OCI-LY1 (cell line): ENCODE results near the gene NPAS3.
A peak's percentile ranks its signal among the peaks of the same experiment; 100 is the strongest.

Experiments
- H2AFZ ChIP-seq: fragments of 200-600 bp; sonication (generic), shearing (Covaris generic); 2 replicates; pipeline ENCODE4 v1.6.0; 2014; ENCODE audit warnings: antibody characterized with exemption, mild to moderate bottlenecking, low read length
- H3F3A ChIP-seq: fragments of 200-600 bp; sonication (generic), shearing (Covaris generic); 2 replicates; pipeline ENCODE4 v1.6.0; 2014; ENCODE audit warnings: mild to moderate bottlenecking, antibody characterized with exemption, low read length, moderate library complexity; ENCODE audit not compliant: insufficient read depth
- H3K27ac ChIP-seq: fragments of 200-600 bp; sonication (generic); 2 replicates; pipeline ENCODE4 v1.5.1; 2014; ENCODE audit warnings: low read length, mixed run types, mild to moderate bottlenecking, low read depth; ENCODE audit not compliant: poor library complexity, severe bottlenecking
- H3K27me3 ChIP-seq: fragments of 200-600 bp; sonication (generic); 2 replicates; pipeline ENCODE4 v1.6.0; 2014; ENCODE audit warnings: antibody characterized with exemption, mild to moderate bottlenecking, low read length, moderate library complexity; ENCODE audit not compliant: insufficient read depth
- H3K36me3 ChIP-seq: fragments of 200-600 bp; sonication (generic); 2 replicates; pipeline ENCODE4 v1.6.1; 2014; ENCODE audit warnings: mild to moderate bottlenecking, antibody characterized with exemption, low read length, moderate library complexity, mixed read lengths; ENCODE audit not compliant: insufficient read depth
- H3K4me1 ChIP-seq: fragments of 200-600 bp; sonication (generic); 2 replicates; pipeline ENCODE4 v1.5.1; 2014; ENCODE audit warnings: mild to moderate bottlenecking, low read length, moderate library complexity; ENCODE audit not compliant: insufficient read depth, severe bottlenecking
- H3K4me2 ChIP-seq: fragments of 200-600 bp; sonication (generic), shearing (Covaris generic); 2 replicates; pipeline ENCODE4 v1.6.1; 2014; ENCODE audit warnings: low read length
- H3K4me3 ChIP-seq: fragments of 200-600 bp; sonication (generic); 2 replicates; pipeline ENCODE4 v1.5.1; 2014; ENCODE audit warnings: low read length, low read depth, mild to moderate bottlenecking, mixed read lengths; ENCODE audit not compliant: poor library complexity, severe bottlenecking
- H3K79me2 ChIP-seq: fragments of 200-600 bp; shearing (Covaris generic); 2 replicates; pipeline ENCODE4 v1.6.1; 2016; ENCODE audit warnings: mixed run types, low read length, mixed read lengths; ENCODE audit not compliant: insufficient read depth
- H3K9ac ChIP-seq: fragments of 200-600 bp; sonication (generic), shearing (Covaris generic); 2 replicates; pipeline ENCODE4 v1.6.1; 2014; ENCODE audit warnings: mild to moderate bottlenecking, low read length, mixed read lengths
- H3K9me2 ChIP-seq: fragments of 200-600 bp; sonication (generic), shearing (Covaris generic); 2 replicates; pipeline ENCODE4 v1.6.1; 2014; ENCODE audit warnings: low read depth, mild to moderate bottlenecking, low read length, mixed read lengths
- H3K9me3 ChIP-seq: fragments of 200-600 bp; shearing (Covaris generic); 2 replicates; pipeline ENCODE4 v1.6.1; 2014; ENCODE audit warnings: low read length, mixed read lengths
- H4K20me1 ChIP-seq: fragments of 200-600 bp; sonication (generic), shearing (Covaris generic); 2 replicates; pipeline ENCODE4 v1.6.0; 2016; ENCODE audit warnings: mild to moderate bottlenecking, low read length; ENCODE audit not compliant: insufficient read depth
- CTCF ChIP-seq: fragments of 200-600 bp; sonication (generic), shearing (Covaris generic); IDR thresholded peaks from 2 replicates; pipeline ENCODE4 v1.5.1; 2017; ENCODE audit warnings: mild to moderate bottlenecking, antibody characterized with exemption, low read length, moderate library complexity, mixed read lengths
- EZH2 ChIP-seq: fragments of 200-600 bp; sonication (generic), shearing (Covaris generic); IDR thresholded peaks from 2 replicates; pipeline ENCODE4 v1.8.0; 2017; ENCODE audit warnings: borderline replicate concordance, mixed run types, mild to moderate bottlenecking, antibody characterized with exemption, low read length, moderate library complexity, mixed read lengths

The NPAS3 gene

DNA sequence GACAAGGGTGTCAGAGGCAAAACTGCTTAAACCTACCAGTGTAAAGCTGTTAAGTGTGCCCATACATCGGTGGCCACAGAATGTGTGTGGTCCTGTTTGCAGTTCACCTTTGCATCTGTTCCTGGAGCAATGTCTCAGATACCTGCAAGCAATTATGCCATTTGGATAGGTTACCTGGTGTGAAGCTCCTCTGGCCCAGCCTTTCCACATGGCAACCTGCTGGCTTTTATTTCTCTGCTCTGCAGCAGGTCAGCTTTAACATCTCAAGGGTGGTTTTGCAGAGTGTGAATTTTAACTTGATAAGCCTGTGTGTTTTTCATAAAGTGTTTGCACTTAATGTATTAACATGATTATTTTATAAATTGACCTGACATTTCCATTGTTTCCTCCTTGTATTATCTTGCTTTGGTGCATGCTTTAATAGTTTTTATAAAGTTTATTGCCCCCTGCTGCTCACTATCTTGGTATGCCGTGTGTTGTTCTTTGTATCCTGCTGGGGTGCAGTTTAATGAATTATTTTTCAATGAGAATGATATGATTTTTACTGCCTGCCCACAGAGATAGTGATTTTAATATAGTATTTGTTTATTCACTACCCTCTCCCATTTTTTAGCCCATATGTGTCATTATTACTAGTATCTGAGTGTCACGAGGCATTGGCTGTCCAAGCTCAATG is 403.8 kb downstream of the NPAS3 start:
- no peak overlapping the region for H3K9ac ChIP-seq
- H3K36me3 ChIP-seq = no peaks in the 10 kb centered on the region
- H3K9me3 ChIP-seq = no peaks in the 10 kb centered on the region
- no peaks in the 10 kb centered on the region for H3K4me1 ChIP-seq
- no peaks in the 10 kb centered on the region for H3K9me2 ChIP-seq
- no peaks in the 10 kb centered on the region for H3K79me2 ChIP-seq
- TF ChIP-seq EZH2 = no peak
- peak; percentile 31; the same call in 1 of the 2 replicates for TF ChIP-seq CTCF
- no peak overlapping the region for H3K4me3 ChIP-seq
- no peaks in the 10 kb centered on the region for H3F3A ChIP-seq
- no peaks in the 10 kb centered on the region for H3K27me3 ChIP-seq
- H4K20me1 ChIP-seq = no peaks in the 10 kb centered on the region
- no peak overlapping the region for H3K4me2 ChIP-seq
- H2AFZ ChIP-seq = no peak overlapping the region
- H3K27ac ChIP-seq = no peak overlapping the region

DNA sequence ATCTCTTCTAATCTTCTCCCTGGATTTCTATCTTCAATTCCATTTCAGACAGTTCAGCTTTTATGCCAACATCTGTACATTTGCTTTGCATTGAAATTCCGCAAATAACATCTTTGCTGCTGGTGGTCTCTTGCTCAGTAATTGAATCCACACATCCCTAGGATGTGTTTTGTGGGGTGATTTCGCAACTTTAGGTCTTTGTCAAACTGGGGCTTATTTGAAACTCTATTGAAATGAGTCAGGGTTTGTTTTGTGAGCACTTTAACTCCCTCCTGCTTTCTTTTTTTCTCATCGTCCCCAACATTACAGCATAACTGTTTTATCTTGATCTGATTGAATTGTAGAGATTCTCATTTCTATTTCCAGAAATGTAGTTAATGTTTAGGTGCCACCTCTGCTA is 404.3 kb downstream of the NPAS3 start:
- TF ChIP-seq CTCF = no peak
- TF ChIP-seq EZH2 = no peak
- H3K79me2 ChIP-seq = no peaks in the 10 kb centered on the region
- no peaks in the 10 kb centered on the region for H3F3A ChIP-seq
- H4K20me1 ChIP-seq = no peaks in the 10 kb centered on the region
- H3K4me1 ChIP-seq = no peaks in the 10 kb centered on the region
- H2AFZ ChIP-seq = no peak overlapping the region
- no peaks in the 10 kb centered on the region for H3K9me2 ChIP-seq
- H3K4me2 ChIP-seq = no peak overlapping the region
- no peak overlapping the region for H3K27ac ChIP-seq
- H3K36me3 ChIP-seq = no peaks in the 10 kb centered on the region
- H3K9ac ChIP-seq = no peak overlapping the region
- no peaks in the 10 kb centered on the region for H3K9me3 ChIP-seq
- no peaks in the 10 kb centered on the region for H3K27me3 ChIP-seq
- H3K4me3 ChIP-seq = no peak overlapping the region

- Histone ChIP-seq H3F3A (no peaks in the 10 kb centered on the region), H3K27ac (no peak overlapping the region), H3K36me3 (no peaks in the 10 kb centered on the region), H3K79me2 (no peaks in the 10 kb centered on the region), H3K4me2 (no peak overlapping the region), H3K4me1 (no peaks in the 10 kb centered on the region), H2AFZ (no peak overlapping the region), H3K27me3 (no peaks in the 10 kb centered on the region), H4K20me1 (no peaks in the 10 kb centered on the region), H3K9me2 (no peaks in the 10 kb centered on the region), H3K9ac (no peak overlapping the region), H3K4me3 (no peak overlapping the region), H3K9me3 (no peaks in the 10 kb centered on the region)
- TF ChIP-seq CTCF = no peak
Observed at GRCh38 chr14:33347796-33348195, 409.1 kb downstream of the NPAS3 start.
